Measurements from ENCODE around the gene LCTL. TPM values are rescaled to one million over a fixed set of nuclear protein-coding genes. Genes with fewer than 3 reads are reported as not detected.
A peak's percentile ranks its signal among the peaks of the same experiment; 100 is the strongest.

LCTL gene
- total and polyA plus RNA-seq, 11 donors, result not detected

- TF ChIP-seq CTCF (IDR thresholded peaks at IDR 0.05), result no peak
- TF ChIP-seq POLR2A (IDR thresholded peaks at IDR 0.05), result no peak
- intact Hi-C loops (cut with DNase I), result no loop called here
- no peaks in the 10 kb centered on the region for H3K27me3 ChIP-seq
- DNase-seq (no peak), ATAC-seq (no peak)
- no peaks in the 10 kb centered on the region for H3K36me3 ChIP-seq
- 62 to 88% (median 73%) methylated on average over 2 of the region's 2 CpGs for whole genome bisulfite sequencing, 4 donors
- H3K4me1 ChIP-seq, result peaks cover 0 to 17% (median 0%) of the 10 kb centered on the region in 12 donors
- no peak overlapping the region for H3K4me3 ChIP-seq
- H3K9me3 ChIP-seq, result no peaks in the 10 kb centered on the region
- H3K27ac ChIP-seq, result peak overlapping the region in 2 of 12 donors; percentile 2 to 52
Observed at GRCh38 chr15:66574596-66574950, 8.8 kb upstream of the LCTL start.

GRCh38 chr15:66573719-66574595 is 8.2 kb upstream of the LCTL start:
- Histone ChIP-seq H3K27me3 (no peaks in the 10 kb centered on the region), H3K36me3 (no peaks in the 10 kb centered on the region), H3K4me1 (peaks cover 0 to 17% (median 0%) of the 10 kb centered on the region in 12 donors), H3K9me3 (no peaks in the 10 kb centered on the region), H3K27ac (peak overlapping the region in 1 of 12 donors; percentile 2), H3K4me3 (no peak overlapping the region)
- peak in 1 of 5 donors; percentile 33 for DNase-seq
- WGBS, 4 donors, result 59 to 78% (median 64%) methylated on average over 10 of the region's 10 CpGs
- peak in 2 of 4 donors; percentile 57 to 60 for ATAC-seq
- intact Hi-C loops (cut with DNase I), result no loop called here
- TF ChIP-seq POLR2A (IDR thresholded peaks at IDR 0.05) (no peak), CTCF (IDR thresholded peaks at IDR 0.05) (no peak)

- WGBS, 4 donors, result 92 to 94% (median 93%) methylated on average over 7 of the region's 7 CpGs
- TF ChIP-seq POLR2A (IDR thresholded peaks at IDR 0.05) (no peak), CTCF (IDR thresholded peaks at IDR 0.05) (no peak)
- Histone ChIP-seq H3K4me1 (peaks cover 0 to 17% (median 0%) of the 10 kb centered on the region in 12 donors), H3K36me3 (no peaks in the 10 kb centered on the region), H3K9me3 (no peaks in the 10 kb centered on the region), H3K27ac (no peak overlapping the region), H3K4me3 (no peak overlapping the region), H3K27me3 (no peaks in the 10 kb centered on the region)
- DNase-seq, result no peak
- no peak for ATAC-seq
- intact Hi-C loops (cut with DNase I), result no loop called here
Observed at GRCh38 chr15:66573348-66573718, 7.5 kb upstream of the LCTL start.

- Histone ChIP-seq H3K36me3 (no peaks in the 10 kb centered on the region), H3K9me3 (no peaks in the 10 kb centered on the region), H3K4me3 (no peak overlapping the region), H3K27me3 (no peaks in the 10 kb centered on the region), H3K27ac (no peak overlapping the region), H3K4me1 (peaks cover 0 to 18% (median 1%) of the 10 kb centered on the region in 12 donors)
- TF ChIP-seq CTCF (IDR thresholded peaks at IDR 0.05) (no peak), POLR2A (IDR thresholded peaks at IDR 0.05) (no peak)
- DNase-seq, result no peak
- intact Hi-C loops (cut with DNase I), result no loop called here
- WGBS, 4 donors, result 83 to 92% (median 85%) methylated on average over 4 of the region's 4 CpGs
- peak in 2 of 4 donors; percentile 19 to 47 for ATAC-seq
Observed at GRCh38 chr15:66572146-66572545, 6.3 kb upstream of the LCTL start.
